HepG2 (cell line): ENCODE results near the gene PROCR. TPM values are rescaled to one million over a fixed set of nuclear protein-coding genes. Genes with fewer than 3 reads are reported as not detected.

Experiments
- ATAC-seq: fragments of 200-7000 bp; cut with Tn5 transposase; 3 replicates; pipeline ENCODE4 v1.9.1; 2020; ENCODE audit warnings: mild to moderate bottlenecking, moderate library complexity
- BruUV-seq: library from RNA; stranded (reverse); fragments of 400-500 nt; replicated peaks from 2 replicates; lab custom pipeline; 2021; lab: Mats Ljungman, UMichigan
- CTCF ChIA-PET: fragments of 300-600 bp; formaldehyde crosslinking; extraction: SDS; loops from one replicate; lab custom pipeline; 2021; ENCODE audit warnings: low total read pairs, inconsistent platforms, low intra/inter-chr PET ratio; lab: Yijun Ruan, JAX
- POLR2A ChIA-PET: fragments of 350-600 bp; sonication (Branson Sonifier 250); formaldehyde crosslinking; loops from one replicate; lab custom pipeline; 2020; ENCODE audit warnings: antibody characterized with exemption, inconsistent platforms; lab: Yijun Ruan, JAX
- DNase-seq: peaks from one replicate; pipeline ENCODE4 v3.0.0-alpha.2; 2015; ENCODE audit warnings: low spot score
- FAIRE-seq: peaks from 3 replicates; lab custom pipeline; 2011; peaks lifted over from hg19 to GRCh38; lab: Jason Lieb, UNC
- H2AFZ ChIP-seq: one replicate; pipeline ENCODE4 v1.6.1; 2011; ENCODE audit warnings: low read length, inconsistent platforms
- H3K27ac ChIP-seq: fragments of 300-600 bp; 3 replicates; pipeline ENCODE4 v1.8.0; 2011; ENCODE audit warnings: mixed run types, mild to moderate bottlenecking, mixed read lengths, low read length, inconsistent platforms; ENCODE audit not compliant: insufficient read depth; ENCODE audit errors: extremely low read length
- H3K27me3 ChIP-seq, 2 experiments: fragments of 200-600 bp in 1 of 2; 2 replicates in 1 of 2; 3 replicates in 1 of 2; pipeline versions ENCODE4 v1.6.0 to v1.8.0; 2011; ENCODE audit warnings: low read length in 2 of 2, mild to moderate bottlenecking in 2 of 2, moderate library complexity in 2 of 2, inconsistent platforms in 1 of 2; ENCODE audit not compliant: insufficient read depth in 2 of 2, control insufficient read depth in 1 of 2
- H3K36me3 ChIP-seq, 2 experiments: fragments of 200-600 bp in 1 of 2; replicated peaks in 1 of 2; 2 replicates in 1 of 2; 3 replicates in 1 of 2; pipeline versions ENCODE4 v1.5.1 to v1.8.0; 2011; ENCODE audit warnings: low read length in 2 of 2, inconsistent platforms in 1 of 2; ENCODE audit not compliant: insufficient read depth in 2 of 2, control insufficient read depth in 1 of 2
- H3K4me1 ChIP-seq: 2 replicates; pipeline ENCODE4 v1.5.1; 2012; ENCODE audit warnings: low read length, inconsistent platforms; ENCODE audit not compliant: insufficient read depth
- H3K4me2 ChIP-seq: 2 replicates; pipeline ENCODE4 v1.6.0; 2011; ENCODE audit warnings: low read depth, low read length, inconsistent platforms
- H3K4me3 ChIP-seq, 3 experiments: fragments of 200-600 bp in 1 of 3; sonication (generic), shearing (Covaris generic) in 1 of 3; replicated peaks in 1 of 3; 2 replicates each; pipeline ENCODE4 v1.5.1; 2011 to 2016; ENCODE audit warnings: low read length in 3 of 3, inconsistent platforms in 2 of 3, low read depth in 2 of 3, mild to moderate bottlenecking in 2 of 3, control low read depth in 1 of 3, mixed read lengths in 1 of 3; ENCODE audit not compliant: insufficient read depth in 1 of 3
- H3K79me2 ChIP-seq: one replicate; pipeline ENCODE4 v1.6.1; 2011; ENCODE audit warnings: low read length, inconsistent platforms; ENCODE audit not compliant: insufficient read depth
- H3K9ac ChIP-seq: 2 replicates; pipeline ENCODE4 v1.6.0; 2011; ENCODE audit warnings: mild to moderate bottlenecking, low read depth, low read length, inconsistent platforms; ENCODE audit not compliant: insufficient read depth
- H3K9me3 ChIP-seq: 2 replicates; pipeline ENCODE4 v1.5.1; 2012; ENCODE audit warnings: mild to moderate bottlenecking, low read length
- H4K20me1 ChIP-seq: 2 replicates; pipeline ENCODE4 v1.6.0; 2011; ENCODE audit warnings: inconsistent platforms, mild to moderate bottlenecking, low read length, moderate library complexity; ENCODE audit not compliant: insufficient read depth
- ARHGAP35 ChIP-seq: sonication (generic); formaldehyde crosslinking; IDR thresholded peaks from 2 replicates; pipeline ENCODE4 v1.9.0; 2022; ENCODE audit warnings: mild to moderate bottlenecking, inconsistent platforms, moderate library complexity, missing genetic modification reagents, borderline replicate concordance
- CREB3 ChIP-seq: sonication (generic); formaldehyde crosslinking; IDR thresholded peaks from 2 replicates; pipeline ENCODE4 v1.5.0; 2020; ENCODE audit warnings: missing genetic modification reagents
- ELF3 ChIP-seq: IDR thresholded peaks from 2 replicates; pipeline ENCODE4 v1.6.1; 2016; ENCODE audit warnings: missing genetic modification reagents, missing compliant biosample characterization
- JUND ChIP-seq: sonication (generic); formaldehyde crosslinking; IDR thresholded peaks from 2 replicates; pipeline ENCODE4 v1.8.0; 2022; ENCODE audit warnings: mild to moderate bottlenecking, missing genetic modification reagents
- MAFK ChIP-seq, 2 experiments: IDR thresholded peaks in 1 of 2; conservative IDR thresholded peaks in 1 of 2; 2 replicates each; pipeline ENCODE4 v1.6.1; 2011; ENCODE audit warnings: improper control_type of control experiment in 2 of 2, low read length in 2 of 2
- NFE2L2 ChIP-seq: fragments of 150-350 bp; IDR thresholded peaks from 2 replicates; pipeline ENCODE4 v1.6.1; 2014; ENCODE audit warnings: low read length
- POLR2AphosphoS2 ChIP-seq: IDR thresholded peaks from 2 replicates; pipeline ENCODE4 v1.6.1; 2011; ENCODE audit warnings: low read depth, low read length, improper control_type of control experiment
- PRMT3 ChIP-seq: sonication (generic); formaldehyde crosslinking; IDR thresholded peaks from 2 replicates; pipeline ENCODE4 v1.8.1; 2022; ENCODE audit warnings: low read depth, mild to moderate bottlenecking, moderate library complexity, missing genetic modification reagents, borderline replicate concordance
- RAD51 ChIP-seq: fragments of 450-650 bp; IDR thresholded peaks from 2 replicates; pipeline ENCODE4 v1.6.1; 2016; ENCODE audit warnings: borderline replicate concordance
- TBX2 ChIP-seq: sonication (generic); formaldehyde crosslinking; IDR thresholded peaks from 2 replicates; pipeline ENCODE4 v1.5.0; 2020; ENCODE audit warnings: missing genetic modification reagents, mild to moderate bottlenecking, borderline replicate concordance
- ZFP36 ChIP-seq: fragments of 150-350 bp; IDR thresholded peaks from 2 replicates; pipeline ENCODE4 v1.6.1; 2018; ENCODE audit warnings: borderline replicate concordance, low read length, low read depth; ENCODE audit not compliant: partially characterized antibody
- ZFYVE20 ChIP-seq: sonication (generic); formaldehyde crosslinking; IDR thresholded peaks from 2 replicates; pipeline ENCODE4 v1.8.0; 2023; ENCODE audit warnings: low read depth, mild to moderate bottlenecking, moderate library complexity, missing genetic modification reagents, borderline replicate concordance
- ZMYM3 ChIP-seq: sonication (generic); formaldehyde crosslinking; IDR thresholded peaks from 2 replicates; pipeline ENCODE4 v1.5.1; 2020; ENCODE audit warnings: mild to moderate bottlenecking, missing genetic modification reagents
- ZNF484 ChIP-seq: sonication (generic); formaldehyde crosslinking; IDR thresholded peaks from 2 replicates; pipeline ENCODE4 v1.5.1; 2020; ENCODE audit warnings: mild to moderate bottlenecking, low read depth, missing genetic modification reagents, borderline replicate concordance
- ZNF615 ChIP-seq: sonication (generic); formaldehyde crosslinking; IDR thresholded peaks from 2 replicates; pipeline ENCODE4 v1.5.0; 2020; ENCODE audit warnings: mild to moderate bottlenecking, missing genetic modification reagents, borderline replicate concordance
- ZNF768 ChIP-seq: sonication (generic); formaldehyde crosslinking; IDR thresholded peaks from 2 replicates; pipeline ENCODE4 v1.4.0; 2020; ENCODE audit warnings: missing genetic modification reagents
- WGBS: methylation state at CpG from one replicate; pipeline ENCODE4 v1.1.6; 2017; ENCODE audit warnings: low lambda C conversion rate; 5-methylcytosine and 5-hydroxymethylcytosine counted together
- in situ Hi-C: cut with HindIII; loops from 2 replicates; pipeline ENCODE4 v1.10.0; 2017; ENCODE audit warnings: low pct_unique_long_range_greater_than_20kb; ENCODE audit not compliant: extremely low pct_ligation_motif_present
- intact Hi-C: fragments of 100-400 bp; cut with micrococcal nuclease; formaldehyde crosslinking; loops from one replicate; pipeline ENCODE4 v1.10.0; 2022; ENCODE audit not compliant: unreplicated experiment
- polyA plus RNA-seq, 8 experiments: library from polyadenylated mRNA; depleted of rRNA in 3 of 8; stranded (reverse) in 7 of 8; unstranded in 1 of 8; fragments of >200 nt; fragmentation: Illumina TruSeq in 4 of 8; extraction: Trizol in 4 of 8; gene quantifications; 2 replicates each; pipeline versions ENCODE4 v1.2.1 to v1.2.3, GENCODE V29; 2011 to 2016; ENCODE audit warnings: low read depth in 4 of 8, missing spikeins in 1 of 8, mixed read lengths in 1 of 8; ENCODE audit not compliant: insufficient read depth in 1 of 8
- total RNA-seq, 5 experiments: library from RNA; depleted of rRNA; stranded (reverse); fragments of >200 nt; fragmentation: Illumina TruSeq; extraction: Trizol; gene quantifications; 2 replicates each; pipeline ENCODE4 v1.2.3, GENCODE V29; 2016; ENCODE audit warnings: low read depth in 1 of 5

PROCR gene
- total and polyA plus RNA-seq, 2 of the 13 experiments (the other 11 are each of a cell fraction or from before 2014, with no cell fraction given): 1.4 to 1.7 TPM

- TF ChIP-seq NFE2L2: peak; percentile 84
- TF ChIP-seq ZNF768: peak; percentile 79; the same call in 1 of the 2 replicates
- 0 out of 4 replicates have a peak, but pooled peaks of 1 of the 2 experiments have one; percentile 16 for TF ChIP-seq MAFK (conservative IDR thresholded peaks at IDR 0.05 in 1 of 2, IDR thresholded peaks at IDR 0.05 in 1 of 2; ENCODE audit: low read length in 2 of 2)
- no peak for TF ChIP-seq CREB3
- peak; percentile 23 for TF ChIP-seq ZFP36
- TF ChIP-seq PRMT3: no peak
- no peak for TF ChIP-seq JUND (CRISPR knock-in tag)
- TF ChIP-seq TBX2 (CRISPR knock-in tag): no peak
- TF ChIP-seq POLR2AphosphoS2: no peak
- no peak for TF ChIP-seq ARHGAP35 (CRISPR knock-in tag)
- no peak for TF ChIP-seq ZNF484 (CRISPR knock-in tag)
- TF ChIP-seq ZMYM3 (CRISPR knock-in tag): peak; percentile 47
- no peak for TF ChIP-seq RAD51
- TF ChIP-seq ZFYVE20 (CRISPR knock-in tag): no peak
- no peak for TF ChIP-seq ELF3 (CRISPR knock-in tag)
- no peak for TF ChIP-seq ZNF615 (CRISPR knock-in tag)
- no peak for DNase-seq
- peaks cover 20% of the 10 kb centered on the region for H3K4me1 ChIP-seq
- no peak overlapping the region for H3K4me2 ChIP-seq
- in situ Hi-C loops (loop anchor here (25.0 kb wide), 1 partner anchor 304 kb away; the partner anchor contains the start of gene GDF5), intact Hi-C loops (no loop called here)
- 95% methylated on average over 5 of the region's 5 CpGs for WGBS
- H3K9me3 ChIP-seq: no peaks in the 10 kb centered on the region
- H3K9ac ChIP-seq: no peak overlapping the region
- ChIA-PET POLR2A (no interaction called here), CTCF (no interaction called here)
- no peaks in the 10 kb centered on the region for H3K27me3 ChIP-seq
- peaks cover 21 to 37% of the 10 kb centered on the region in 2 experiments for H3K36me3 ChIP-seq
- no TSS peak for BruUV-seq
- no peak overlapping the region for H3K27ac ChIP-seq
- H3K79me2 ChIP-seq: no peaks in the 10 kb centered on the region
- no peak for FAIRE-seq
- no peak overlapping the region for H3K4me3 ChIP-seq
- H4K20me1 ChIP-seq: no peaks in the 10 kb centered on the region
- H2AFZ ChIP-seq: no peak overlapping the region
- ATAC-seq: no peak
Measured at GRCh38 chr20:35133735-35134134, 38.1 kb upstream of the PROCR start.
